IMR-90 (cell line): Measurements from ENCODE around the gene LAMC2. TPM values are rescaled to one million over a fixed set of nuclear protein-coding genes. Genes with fewer than 3 reads are reported as not detected.

ENCODE experiments used
- ATAC-seq: fragments of 200-7000 bp; cut with Tn5 transposase; 2 replicates; pipeline ENCODE4 v1.9.1; 2020; ENCODE audit warnings: low read depth, mild to moderate bottlenecking, moderate library complexity
- BruUV-seq: library from RNA; stranded (reverse); fragments of 400-500 nt; replicated peaks from 2 replicates; lab custom pipeline; 2021; lab: Mats Ljungman, UMichigan
- CTCF ChIA-PET: fragments of 300-600 bp; formaldehyde crosslinking; extraction: SDS; loops from one replicate; lab custom pipeline; 2021; ENCODE audit warnings: antibody characterized with exemption; lab: Yijun Ruan, JAX
- POLR2A ChIA-PET: fragments of 300-600 bp; sonication (Branson Sonifier 250); formaldehyde crosslinking; loops from one replicate; lab custom pipeline; 2022; ENCODE audit warnings: antibody characterized with exemption; ENCODE audit not compliant: unreplicated experiment; lab: Charles Lee
- DNase-seq: peaks from one replicate; pipeline ENCODE4 v3.0.0; 2013
- H2AFZ ChIP-seq: replicated peaks from 2 replicates; pipeline ENCODE3; 2013; ENCODE audit warnings: low read length, mild to moderate bottlenecking; ENCODE audit not compliant: poor library complexity
- H2AK5ac ChIP-seq: 2 replicates; pipeline ENCODE4 v1.6.1; 2013; ENCODE audit warnings: low read depth, low read length, inconsistent platforms
- H2AK9ac ChIP-seq: replicated peaks from 2 replicates; pipeline ENCODE3; 2013; ENCODE audit warnings: mild to moderate bottlenecking, low read depth, low read length, moderate library complexity; ENCODE audit not compliant: poor library complexity
- H2BK120ac ChIP-seq: 2 replicates; pipeline ENCODE4 v1.6.1; 2013; ENCODE audit warnings: low read depth, low read length, inconsistent platforms
- H2BK15ac ChIP-seq: 3 replicates; pipeline ENCODE4 v1.6.1; 2013; ENCODE audit warnings: low read depth, low read length, inconsistent platforms
- H2BK20ac ChIP-seq: 2 replicates; pipeline ENCODE4 v1.6.1; 2013; ENCODE audit warnings: low read depth, mild to moderate bottlenecking, inconsistent platforms, low read length, moderate library complexity
- H2BK5ac ChIP-seq: 2 replicates; pipeline ENCODE4 v1.6.1; 2013; ENCODE audit warnings: mild to moderate bottlenecking, low read depth, low read length, inconsistent platforms; ENCODE audit not compliant: poor library complexity, severe bottlenecking
- H3K14ac ChIP-seq: replicated peaks from 2 replicates; pipeline ENCODE4 v1.6.1; 2013; ENCODE audit warnings: low read depth, low read length, inconsistent platforms
- H3K18ac ChIP-seq: 2 replicates; pipeline ENCODE4 v1.6.1; 2013; ENCODE audit warnings: low read depth, low read length, control low read depth
- H3K23ac ChIP-seq: 2 replicates; pipeline ENCODE4 v1.6.1; 2013; ENCODE audit warnings: low read depth, low read length, inconsistent platforms
- H3K27ac ChIP-seq: 2 replicates; pipeline ENCODE4 v1.5.1; 2013; ENCODE audit warnings: mild to moderate bottlenecking, control low read depth, low read length; ENCODE audit not compliant: insufficient read depth
- H3K27me3 ChIP-seq: 2 replicates; pipeline ENCODE4 v1.6.1; 2013; ENCODE audit warnings: low read length; ENCODE audit not compliant: control insufficient read depth, insufficient read depth
- H3K36me3 ChIP-seq: 2 replicates; pipeline ENCODE4 v1.6.1; 2013; ENCODE audit warnings: low read length, mixed read lengths; ENCODE audit not compliant: control insufficient read depth, insufficient read depth
- H3K4ac ChIP-seq: 2 replicates; pipeline ENCODE4 v1.6.1; 2013; ENCODE audit warnings: low read depth, low read length, inconsistent platforms
- H3K4me1 ChIP-seq: 2 replicates; pipeline ENCODE4 v1.6.1; 2013; ENCODE audit warnings: low read length, mixed read lengths; ENCODE audit not compliant: control insufficient read depth, insufficient read depth
- H3K4me2 ChIP-seq: 2 replicates; pipeline ENCODE4 v1.6.1; 2013; ENCODE audit warnings: low read depth, mild to moderate bottlenecking, control low read depth, low read length, moderate library complexity
- H3K4me3 ChIP-seq: 2 replicates; pipeline ENCODE4 v1.5.1; 2013; ENCODE audit warnings: low read depth, mild to moderate bottlenecking, control low read depth, low read length, moderate library complexity; ENCODE audit not compliant: insufficient read depth
- H3K56ac ChIP-seq: 2 replicates; pipeline ENCODE4 v1.6.1; 2013; ENCODE audit warnings: low read length, inconsistent platforms; ENCODE audit not compliant: insufficient read depth; ENCODE audit errors: extremely low read depth
- H3K79me1 ChIP-seq, 2 experiments: 2 replicates each; pipeline ENCODE4 v1.6.1; 2013; ENCODE audit warnings: low read length in 2 of 2, inconsistent platforms in 1 of 2, low read depth in 1 of 2
- H3K9ac ChIP-seq: 2 replicates; pipeline ENCODE4 v1.6.1; 2013; ENCODE audit warnings: low read depth, low read length, control low read depth
- H3K9me1 ChIP-seq: 2 replicates; pipeline ENCODE4 v1.6.1; 2013; ENCODE audit warnings: low read length, inconsistent platforms; ENCODE audit not compliant: insufficient read depth
- H3K9me3 ChIP-seq: 2 replicates; pipeline ENCODE4 v1.6.1; 2013; ENCODE audit warnings: low read length; ENCODE audit not compliant: control insufficient read depth, insufficient read depth
- H4K20me1 ChIP-seq: 2 replicates; pipeline ENCODE4 v1.6.1; 2013; ENCODE audit warnings: low read length, inconsistent platforms; ENCODE audit not compliant: insufficient read depth
- H4K5ac ChIP-seq: 2 replicates; pipeline ENCODE4 v1.6.1; 2013; ENCODE audit warnings: mild to moderate bottlenecking, low read depth, low read length, control low read depth
- H4K8ac ChIP-seq, 2 experiments: 2 replicates each; pipeline ENCODE4 v1.6.1; 2013; ENCODE audit warnings: low read depth in 2 of 2, low read length in 2 of 2, control low read depth in 1 of 2, inconsistent platforms in 1 of 2
- H4K91ac ChIP-seq: 2 replicates; pipeline ENCODE4 v1.6.1; 2013; ENCODE audit warnings: low read depth, low read length, inconsistent platforms; ENCODE audit not compliant: insufficient read depth
- BHLHE40 ChIP-seq: fragments of 150-350 bp; IDR thresholded peaks from 2 replicates; pipeline ENCODE4 v1.6.1; 2016; ENCODE audit warnings: mild to moderate bottlenecking, low read depth, low read length
- CEBPB ChIP-seq: IDR thresholded peaks from 2 replicates; pipeline ENCODE4 v1.6.1; 2012; ENCODE audit warnings: low read depth, low read length, improper control_type of control experiment
- ELK1 ChIP-seq: fragments of 150-350 bp; IDR thresholded peaks from 2 replicates; pipeline ENCODE4 v1.6.1; 2016; ENCODE audit warnings: low read depth, mild to moderate bottlenecking, low read length, moderate library complexity, borderline replicate concordance
- FOS ChIP-seq: fragments of 150-350 bp; IDR thresholded peaks from 2 replicates; pipeline ENCODE4 v1.6.1; 2016; ENCODE audit warnings: low read depth, low read length
- NFE2L2 ChIP-seq: fragments of 150-350 bp; IDR thresholded peaks from 2 replicates; pipeline ENCODE4 v1.6.1; 2016; ENCODE audit warnings: low read depth, mild to moderate bottlenecking, low read length
- POLR2A ChIP-seq: IDR thresholded peaks from 2 replicates; pipeline ENCODE4 v1.6.1; 2012; ENCODE audit warnings: mild to moderate bottlenecking, low read depth, low read length
- RAD21 ChIP-seq: IDR thresholded peaks from 2 replicates; pipeline ENCODE4 v1.6.1; 2012; ENCODE audit warnings: low read length, improper control_type of control experiment
- RCOR1 ChIP-seq: IDR thresholded peaks from 2 replicates; pipeline ENCODE4 v1.6.1; 2012; ENCODE audit warnings: mild to moderate bottlenecking, low read length, improper control_type of control experiment; ENCODE audit not compliant: insufficient replicate concordance
- RFX5 ChIP-seq: IDR thresholded peaks from 2 replicates; pipeline ENCODE4 v1.8.0; 2012; ENCODE audit warnings: low read depth, mild to moderate bottlenecking, low read length, moderate library complexity
- SMC3 ChIP-seq: fragments of 150-350 bp; IDR thresholded peaks from 2 replicates; pipeline ENCODE4 v1.6.1; 2016; ENCODE audit warnings: low read depth, mild to moderate bottlenecking, antibody characterized with exemption, low read length, moderate library complexity
- WGBS, 2 experiments: methylation state at CpG; one replicate each; pipeline versions ENCODE4 v1.1.5 to v1.1.7; 2013; ENCODE audit warnings: missing lambda C conversion rate in 2 of 2; ENCODE audit not compliant: insufficient read length in 1 of 2; ENCODE audit errors: extremely low coverage in 2 of 2; 5-methylcytosine and 5-hydroxymethylcytosine counted together
- dilution Hi-C: fragments of 300-500 bp; cut with HindIII; formaldehyde crosslinking; loops from one replicate; pipeline ENCODE4 v1.14.3; 2018; ENCODE audit warnings: low sequenced_read_pairs; ENCODE audit not compliant: unreplicated experiment
- in situ Hi-C: fragments of 300-500 bp; cut with MboI; formaldehyde crosslinking; loops from 3 replicates; pipeline ENCODE4 v1.14.3; 2019; ENCODE audit warnings: low sequenced_read_pairs, inconsistent platforms, mixed read lengths
- intact Hi-C: fragments of 100-400 bp; cut with micrococcal nuclease; formaldehyde crosslinking; loops from 2 replicates; pipeline ENCODE4 v1.10.0; 2022
- polyA plus RNA-seq, 3 experiments: library from polyadenylated mRNA; depleted of rRNA; stranded (reverse); fragments of >200 nt; gene quantifications; 2 replicates each; pipeline ENCODE4 v1.2.3, GENCODE V29; 2012; ENCODE audit warnings: low replicate concordance in 1 of 3
- total RNA-seq: library from RNA; depleted of rRNA; stranded (reverse); fragments of >200 nt; gene quantifications from 2 replicates; pipeline ENCODE4 v1.2.3, GENCODE V29; 2012

The LAMC2 gene
- total and polyA plus RNA-seq, 2 of the 4 experiments (the other 2 are of a cell fraction) = 2.3 to 2.8 TPM

GRCh38 chr1:183290628-183291027 lies 104.6 kb downstream of the LAMC2 start:
- in situ Hi-C loops (no loop called here), dilution Hi-C loops (no loop called here), intact Hi-C loops (no loop called here)
- Histone ChIP-seq H2AK9ac (no peak overlapping the region), H2BK15ac (0 out of 3 replicates have a peak overlapping the region, but pooled peaks have one; percentile 28), H3K9ac (no peak overlapping the region), H3K4me1 (peaks cover 15% of the 10 kb centered on the region), H3K56ac (no peak overlapping the region), H2BK120ac (no peak overlapping the region), H4K5ac (no peak overlapping the region), H3K18ac (no peak overlapping the region), H4K20me1 (no peaks in the 10 kb centered on the region), H4K91ac (no peak overlapping the region), H3K14ac (no peak overlapping the region), H3K27ac (no peak overlapping the region), H2BK20ac (peak overlapping the region; percentile 1), H2AK5ac (no peak overlapping the region), H2BK5ac (no peak overlapping the region), H3K27me3 (no peaks in the 10 kb centered on the region), H2AFZ (no peak overlapping the region), H3K36me3 (no peaks in the 10 kb centered on the region), H3K23ac (no peak overlapping the region), H3K4ac (peak overlapping the region; percentile 50; the same call in 1 of the 2 replicates), H3K9me3 (0 out of 2 replicates have a peak, but pooled peaks cover 2% of the 10 kb centered on the region), H3K9me1 (peaks cover 12% of the 10 kb centered on the region; the same call in 1 of the 2 replicates), H4K8ac (no peak overlapping the region), H3K79me1 (no peaks in the 10 kb centered on the region), H3K4me3 (no peak overlapping the region), H3K4me2 (no peak overlapping the region)
- no TSS peak for BruUV-seq
- TF ChIP-seq NFE2L2 (no peak), SMC3 (no peak), CEBPB (no peak), RCOR1 (no peak), FOS (no peak), RAD21 (no peak), RFX5 (no peak), POLR2A (no peak), ELK1 (no peak), BHLHE40 (no peak)
- ChIA-PET POLR2A (no interaction called here), CTCF (no interaction called here)
- 71% methylated on average over 4 of the region's 6 CpGs; no CpG with 5 or more reads in 1 of the 2 experiments for WGBS, 2 experiments
- ATAC-seq (no peak), DNase-seq (no peak)
